Erythroblast (primary cell): ENCODE data around the gene LIN9.

Experiments used
- DNase-seq, 2 experiments: peaks; one replicate each; lab custom pipeline; 2025; lab: John Stamatoyannopoulos, UW
- GATA1 ChIP-seq: IDR thresholded peaks from 2 replicates; pipeline ENCODE4 v1.6.1; 2011; ENCODE audit warnings: low read depth, mild to moderate bottlenecking, control low read depth, low read length, moderate library complexity
- POLR2A ChIP-seq: IDR thresholded peaks from 2 replicates; pipeline ENCODE4 v1.6.1; 2011; ENCODE audit warnings: mild to moderate bottlenecking, low read length

LIN9 gene

DNA sequence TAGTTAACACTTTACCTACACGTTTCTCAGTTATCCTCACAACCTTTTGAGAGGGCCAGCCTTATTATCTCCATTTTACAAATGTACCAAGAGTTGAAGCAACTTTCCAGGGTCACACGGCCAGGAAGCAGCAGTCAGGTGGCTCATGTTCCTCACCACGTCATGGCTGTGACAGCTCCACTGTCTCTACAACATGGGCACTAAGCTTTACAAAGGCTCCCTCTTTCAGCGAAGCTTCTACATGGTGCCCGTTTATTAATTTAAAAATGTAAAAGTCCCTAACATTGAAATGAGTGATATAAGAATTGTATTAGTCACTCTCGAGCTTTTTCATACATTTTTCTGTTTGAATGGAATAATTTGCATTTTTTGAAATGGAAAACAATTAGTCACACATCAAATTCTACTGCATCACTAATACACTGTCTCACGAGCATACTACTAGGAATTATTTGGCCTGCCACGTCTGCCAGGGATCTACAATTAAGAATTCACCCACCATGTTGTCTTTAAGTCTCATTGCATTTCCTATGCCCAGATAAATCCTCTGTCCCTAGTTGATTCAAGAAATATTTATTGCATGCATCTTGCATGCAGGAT is 28.4 kb upstream of the LIN9 start:
- TF ChIP-seq GATA1: no peak
- TF ChIP-seq POLR2A: no peak
- DNase-seq: no peak

- TF ChIP-seq POLR2A (no peak), GATA1 (no peak)
- DNase-seq: no peak
Measured at GRCh38 chr1:226335661-226336060, 26.7 kb upstream of the LIN9 start.

- no peak for TF ChIP-seq POLR2A
- no peak for TF ChIP-seq GATA1
- no peak for DNase-seq
Measured at GRCh38 chr1:226332947-226333346, 24.0 kb upstream of the LIN9 start.

- DNase-seq: no peak
- TF ChIP-seq POLR2A: no peak
- TF ChIP-seq GATA1: no peak
Measured at GRCh38 chr1:226329237-226329636, 20.3 kb upstream of the LIN9 start.

- TF ChIP-seq GATA1: no peak
- TF ChIP-seq POLR2A: no peak
- no peak for DNase-seq
Measured at GRCh38 chr1:226327761-226328162, 18.8 kb upstream of the LIN9 start.

GRCh38 chr1:226325178-226325577 is 16.2 kb upstream of the LIN9 start:
- TF ChIP-seq POLR2A (no peak), GATA1 (no peak)
- DNase-seq: no peak

DNA sequence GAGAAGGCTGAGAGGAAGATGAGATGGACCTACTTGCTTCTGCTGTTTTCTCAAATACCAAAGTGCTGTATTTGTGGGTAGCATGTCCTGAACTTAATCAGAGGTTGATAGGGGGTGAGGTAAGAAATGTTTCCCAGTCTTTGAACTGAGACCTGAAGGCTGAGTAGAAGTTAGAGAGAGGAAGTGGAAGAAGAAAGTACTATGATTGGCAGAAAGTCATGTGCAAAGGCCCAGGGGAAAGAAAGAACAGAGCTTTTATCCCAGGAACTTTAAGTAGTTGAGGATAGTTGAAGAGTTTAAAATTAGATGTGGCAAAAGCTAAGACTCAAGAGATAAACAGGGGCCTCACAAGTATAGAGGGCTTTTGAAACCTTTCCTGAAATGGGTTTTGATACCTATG is 15.5 kb upstream of the LIN9 start:
- DNase-seq: no peak
- TF ChIP-seq POLR2A (no peak), GATA1 (no peak)

DNA sequence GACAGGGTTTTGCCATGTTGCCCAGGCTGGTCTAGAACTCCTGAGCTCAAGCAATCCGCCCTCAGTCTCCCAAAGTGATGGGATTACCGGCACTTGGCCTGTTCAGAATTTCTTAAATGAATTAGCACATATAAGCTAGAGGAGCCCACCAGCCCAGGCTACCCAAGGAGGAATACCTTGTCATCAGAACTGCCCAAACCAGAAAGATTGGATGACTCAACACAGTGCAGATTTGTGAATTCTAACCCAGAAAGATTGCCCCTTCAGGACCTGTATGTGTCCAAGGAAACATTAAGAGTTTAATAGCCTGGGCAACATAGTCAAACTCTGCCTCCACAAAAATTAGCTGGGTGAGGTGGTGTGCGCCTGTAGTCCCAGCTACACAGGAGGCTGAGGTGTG is 14.0 kb upstream of the LIN9 start:
- TF ChIP-seq GATA1: no peak
- TF ChIP-seq POLR2A: no peak
- DNase-seq: no peak

- TF ChIP-seq POLR2A (no peak), GATA1 (no peak)
- DNase-seq: peak; percentile 17 to 20
Measured at GRCh38 chr1:226320930-226321329, 12.0 kb upstream of the LIN9 start.

- TF ChIP-seq POLR2A (no peak), GATA1 (no peak)
- no peak for DNase-seq
Measured at GRCh38 chr1:226318471-226318870, 9.5 kb upstream of the LIN9 start.

DNA sequence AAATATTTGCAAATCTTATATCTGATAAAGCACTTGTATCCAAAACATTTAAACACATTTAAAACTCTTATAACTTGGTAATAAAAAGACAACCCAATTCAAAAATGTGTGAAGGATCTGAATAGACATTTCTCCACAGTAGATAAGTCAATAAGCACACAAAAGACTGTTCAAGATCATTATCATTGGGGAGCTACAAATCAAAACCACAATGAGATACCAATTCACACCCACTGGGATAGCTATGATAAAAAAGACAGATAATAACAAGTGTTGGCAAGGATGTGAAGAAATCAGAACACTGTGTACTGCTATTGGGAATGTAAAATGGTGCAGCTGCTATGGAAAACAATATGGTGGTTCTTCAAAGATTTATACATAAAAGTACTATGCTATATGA is 5.1 kb upstream of the LIN9 start:
- TF ChIP-seq POLR2A (no peak), GATA1 (no peak)
- no peak for DNase-seq

GRCh38 chr1:226312065-226312464 is 3.1 kb upstream of the LIN9 start:
- DNase-seq: no peak
- TF ChIP-seq POLR2A: no peak
- TF ChIP-seq GATA1: no peak

GRCh38 chr1:226311376-226311775 is 2.4 kb upstream of the LIN9 start:
- TF ChIP-seq POLR2A: no peak
- no peak for TF ChIP-seq GATA1
- DNase-seq: no peak

DNA sequence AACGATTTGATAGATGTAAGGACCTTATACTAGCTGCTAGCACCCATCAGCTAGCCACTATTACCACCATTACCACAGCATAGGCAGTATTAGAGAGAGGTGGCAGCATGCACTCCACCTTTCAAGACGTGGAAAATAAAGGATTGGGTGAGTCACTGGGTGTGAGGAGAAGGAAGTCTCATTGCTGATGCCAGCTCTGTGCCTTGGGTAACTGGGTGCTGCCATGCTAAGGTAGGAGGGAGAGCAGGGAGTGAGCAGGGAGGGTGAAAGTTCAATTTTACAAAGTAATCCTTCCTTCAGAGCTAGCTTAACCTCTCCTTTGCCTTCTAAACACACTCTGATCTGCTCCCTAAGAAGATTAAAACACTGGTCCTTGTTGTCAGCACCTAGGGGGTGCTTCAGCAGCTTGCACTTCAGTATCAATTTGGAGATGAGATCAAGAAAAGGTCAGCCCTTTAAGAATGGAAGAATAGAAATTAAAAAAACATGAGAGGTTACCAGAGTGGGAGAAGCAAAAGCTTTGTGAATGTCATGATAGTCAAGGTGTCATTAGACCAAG is 1.8 kb upstream of the LIN9 start:
- no peak for DNase-seq
- TF ChIP-seq GATA1: no peak
- TF ChIP-seq POLR2A: no peak

- no peak for TF ChIP-seq POLR2A
- TF ChIP-seq GATA1: no peak
- no peak for DNase-seq
Measured at GRCh38 chr1:226310245-226310540, 1.2 kb upstream of the LIN9 start.
